ENCODE measurements around the gene KLK13. TPM values are rescaled to one million over a fixed set of nuclear protein-coding genes. Genes with fewer than 3 reads are reported as not detected.

Gene KLK13
- total RNA-seq = 0.94 TPM in 1 of 2 replicates, not detected in the other

GRCh38 chr19:51064534-51065220 is at the start of gene KLK13:
KLK13 (minus strand) TSS chr19:51065092; CDS start chr19:51065067, 25 bp downstream.

GRCh38 chr19:51108066-51108804 is 43.3 kb upstream of the KLK13 start, which contains the start of gene CTU1:
CTU1 (minus strand) TSS chr19:51108409; CDS start chr19:51104569, 3,840 bp downstream.

DNA sequence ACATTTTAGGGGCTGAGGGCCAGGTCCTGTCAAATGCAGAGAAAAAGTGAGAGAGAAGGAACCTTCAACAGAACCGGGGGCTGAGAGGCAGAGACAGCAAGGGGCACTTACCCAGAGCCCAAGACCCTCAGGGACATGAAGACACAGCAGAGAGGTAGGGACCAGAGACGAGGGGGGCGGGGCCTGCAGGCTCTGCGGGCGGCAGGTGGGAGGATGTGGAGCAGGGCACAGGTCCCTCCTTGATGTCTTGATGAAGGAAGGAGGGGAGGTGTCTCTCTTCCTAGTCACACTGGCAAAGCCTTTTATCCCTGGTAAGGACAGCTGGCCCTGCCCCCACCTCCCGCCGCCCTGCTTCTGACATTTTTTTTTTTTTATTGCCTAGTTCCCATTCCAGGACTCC is 17.7 kb upstream of the KLK13 start, which contains the start of gene KLK14:
Gene KLK14, minus strand, starts transcription at position 277 of the 400 bp plus-strand sequence. Its CDS starts 273 bp downstream, at position 4.

DNA sequence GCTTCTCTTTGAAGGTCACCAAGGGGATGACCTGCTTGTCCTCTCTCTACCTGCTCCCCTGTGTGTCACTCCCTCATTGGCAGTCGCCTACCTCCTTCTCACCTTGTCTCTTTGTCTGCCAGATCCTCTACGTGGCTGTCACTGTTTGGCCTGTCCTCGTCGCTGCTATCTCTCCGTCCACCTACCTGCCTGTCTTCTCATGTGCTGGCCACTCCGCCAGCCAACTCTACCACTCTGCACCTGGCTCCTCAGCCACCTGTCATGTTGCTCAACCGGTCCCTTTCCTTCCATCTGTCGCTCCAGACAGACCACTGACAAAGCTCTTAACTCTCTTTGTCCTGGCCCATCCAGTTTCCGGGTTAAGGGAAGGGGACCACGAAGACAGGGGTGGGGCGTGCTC is 30.2 kb downstream of the KLK13 start, which contains the start of gene KLK12:
Gene KLK12, minus strand, starts transcription at position 299 of the 400 bp plus-strand sequence. CDS start 381 bp downstream, outside the sequence.

DNA sequence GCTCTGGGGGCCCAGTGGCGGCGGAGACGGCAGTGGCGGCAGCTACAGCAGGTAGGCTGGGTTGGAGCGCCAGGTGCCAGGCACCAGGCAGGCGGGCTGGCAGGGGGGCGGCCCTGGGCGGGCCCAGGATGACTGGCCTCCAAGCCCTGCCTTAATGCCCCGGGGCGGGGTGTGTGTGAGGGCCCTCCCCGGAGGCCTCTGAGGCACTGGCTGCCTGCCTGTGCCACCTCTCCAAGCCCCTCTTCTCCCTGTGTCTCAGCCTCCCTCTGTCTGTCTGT is 38.4 kb downstream of the KLK13 start, which contains the start of gene KLK11:
Gene KLK11, minus strand, starts transcription at position 63 of the 278 bp plus-strand sequence. CDS start 985 bp downstream, outside the sequence.

GRCh38 chr19:51019544-51019925 is 45.4 kb downstream of the KLK13 start, which contains the start of gene KLK10:
KLK10 (minus strand) TSS chr19:51019709; CDS start chr19:51019130, 579 bp downstream.

Other genes starting within 250 kb of the KLK13 start
- gene KLK1, start 241.3 kb downstream of the KLK13 start, total RNA-seq = 0.55 TPM in 1 of 2 replicates, not detected in the other
- gene KLK15, start 231.5 kb downstream of the KLK13 start, total RNA-seq = not detected in 2 replicates
- gene KLK3, start 210.2 kb downstream of the KLK13 start, total RNA-seq = not detected in 2 replicates
- gene KLK2, start 191.7 kb downstream of the KLK13 start, total RNA-seq = not detected in 2 replicates
- gene KLK4, start 153.7 kb downstream of the KLK13 start, total RNA-seq = not detected in 2 replicates
- 97.7 and 185 TPM in 2 replicates for gene KLK5, start 112.1 kb downstream of the KLK13 start, total RNA-seq
- 0.11 and 1.6 TPM in 2 replicates for gene KLK6, start 95.5 kb downstream of the KLK13 start, total RNA-seq
- gene KLK7, start 81.2 kb downstream of the KLK13 start, total RNA-seq = 2.9 and 3.5 TPM in 2 replicates
- 53.8 and 72.6 TPM in 2 replicates for gene KLK8, start 63.5 kb downstream of the KLK13 start, total RNA-seq
- gene KLK10, start 45.4 kb downstream of the KLK13 start, total RNA-seq = 10.3 and 11.7 TPM in 2 replicates
- 1.0 and 1.7 TPM in 2 replicates for gene KLK11, start 38.5 kb downstream of the KLK13 start, total RNA-seq
- gene KLK12, start 30.1 kb downstream of the KLK13 start, total RNA-seq = 0.23 TPM in 1 of 2 replicates, not detected in the other
- 0.23 TPM in 1 of 2 replicates, not detected in the other for gene KLK14, start 17.8 kb upstream of the KLK13 start, total RNA-seq
- gene CTU1, start 43.3 kb upstream of the KLK13 start, total RNA-seq = 23.4 and 24.4 TPM in 2 replicates
- not detected in 2 replicates for gene SIGLEC9, start 59.8 kb upstream of the KLK13 start, total RNA-seq
- gene SIGLEC7, start 77.2 kb upstream of the KLK13 start, total RNA-seq = not detected in 2 replicates
- gene CD33, start 160.0 kb upstream of the KLK13 start, total RNA-seq = not detected in 2 replicates
- not detected in 2 replicates for gene SIGLECL1, start 186.0 kb upstream of the KLK13 start, total RNA-seq
- not detected in 2 replicates for gene IGLON5, start 246.6 kb upstream of the KLK13 start, total RNA-seq

All from hair follicular keratinocyte (primary cell).